ENCODE measurements around the gene SPRED2.

The SPRED2 gene

GRCh38 chr2:65389476-65389875, 42.9 kb downstream of the SPRED2 start:
- H3K4me3 ChIP-seq (ENCODE audit: low read depth, low read length): no peak overlapping the region
- POLR2A ChIA-PET: no interaction called here
- CTCF ChIA-PET: interaction anchor here (1.2 kb wide), 1 partner anchor 69 kb away, joined by 3 read pairs; no protein-coding TSS in a partner anchor
- no peak for TF ChIP-seq CTCF (IDR thresholded peaks at IDR 0.05; ENCODE audit: insufficient read depth, low read length, missing control alignments)
- DNase-seq (ENCODE audit: low read depth, low spot score): no peak

GRCh38 chr2:65388596-65389390, 43.6 kb downstream of the SPRED2 start:
- ChIA-PET POLR2A (no interaction called here), CTCF (interaction anchor here (1.2 kb wide), 1 partner anchor 68 kb away, joined by 3 read pairs; no protein-coding TSS in a partner anchor)
- no peak for TF ChIP-seq CTCF (IDR thresholded peaks at IDR 0.05; ENCODE audit: insufficient read depth, low read length, missing control alignments)
- no peak for DNase-seq (ENCODE audit: low read depth, low spot score)
- H3K4me3 ChIP-seq (ENCODE audit: low read depth, low read length): no peak overlapping the region

GRCh38 chr2:65388051-65388531, 44.3 kb downstream of the SPRED2 start:
- no peak for DNase-seq (ENCODE audit: low read depth, low spot score)
- ChIA-PET POLR2A (no interaction called here), CTCF (no interaction called here)
- no peak for TF ChIP-seq CTCF (IDR thresholded peaks at IDR 0.05; ENCODE audit: insufficient read depth, low read length, missing control alignments)
- no peak overlapping the region for H3K4me3 ChIP-seq (ENCODE audit: low read depth, low read length)

GRCh38 chr2:65386989-65387388, 45.4 kb downstream of the SPRED2 start:
- no peak for DNase-seq (ENCODE audit: low read depth, low spot score)
- ChIA-PET CTCF (interaction anchor here (1.1 kb wide), 1 partner anchor 122 kb away, joined by 3 read pairs; no protein-coding TSS in a partner anchor), POLR2A (interaction anchor here (0.6 kb wide), 1 partner anchor 53 kb away, joined by 3 read pairs; no protein-coding TSS in a partner anchor)
- H3K4me3 ChIP-seq (ENCODE audit: low read depth, low read length): no peak overlapping the region
- TF ChIP-seq CTCF (IDR thresholded peaks at IDR 0.05; ENCODE audit: insufficient read depth, low read length, missing control alignments): no peak

GRCh38 chr2:65386344-65386743, 46.1 kb downstream of the SPRED2 start:
- POLR2A ChIA-PET: interaction anchor here (0.6 kb wide), 1 partner anchor 53 kb away, joined by 3 read pairs; no protein-coding TSS in a partner anchor
- CTCF ChIA-PET: interaction anchor here (1.1 to 1.4 kb wide), 2 partner anchors 121 to 166 kb away, joined by 3 read pairs; no protein-coding TSS in a partner anchor

More at GRCh38 chr2:65386344-65386743, 46.1 kb downstream of the SPRED2 start:
- no peak for DNase-seq (ENCODE audit: low read depth, low spot score)
- no peak overlapping the region for H3K4me3 ChIP-seq (ENCODE audit: low read depth, low read length)
- TF ChIP-seq CTCF (IDR thresholded peaks at IDR 0.05; ENCODE audit: insufficient read depth, low read length, missing control alignments): no peak
